Effector CD8-positive, alpha-beta T cell (primary cell): ENCODE results near the gene CDC42BPA.

Experiments
- DNase-seq: peaks from one replicate; lab custom pipeline; 2025; lab: John Stamatoyannopoulos, UW

Gene CDC42BPA

GRCh38 chr1:226980565-226981385 lies 337.5 kb downstream of the CDC42BPA start:
- DNase-seq: no peak

GRCh38 chr1:226980122-226980560 lies 338.2 kb downstream of the CDC42BPA start:
- no peak for DNase-seq

- no peak for DNase-seq
These were observed 338.7 kb downstream of the CDC42BPA start for GRCh38 chr1:226979517-226980121.

DNA sequence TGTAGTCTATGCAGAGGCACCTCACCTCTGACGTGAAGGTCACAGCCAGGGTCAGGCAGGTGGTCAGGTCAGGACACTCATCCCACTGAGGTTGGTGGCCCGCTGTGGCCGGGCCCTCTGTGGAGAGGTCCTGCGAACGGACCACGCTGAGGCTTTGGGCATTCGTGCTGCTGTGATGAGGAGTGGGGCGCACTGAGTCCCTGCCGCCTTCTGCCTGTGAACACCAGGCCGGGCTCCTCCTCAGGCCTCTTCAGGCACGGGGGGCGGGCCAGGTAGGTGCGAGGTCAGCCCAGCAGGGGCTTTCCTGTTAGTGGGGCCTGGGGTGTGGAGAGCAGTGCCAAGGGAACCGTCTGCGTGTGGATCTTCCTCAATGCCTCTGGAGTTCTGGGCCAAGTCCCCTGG lies 339.2 kb downstream of the CDC42BPA start:
- DNase-seq: no peak

DNA sequence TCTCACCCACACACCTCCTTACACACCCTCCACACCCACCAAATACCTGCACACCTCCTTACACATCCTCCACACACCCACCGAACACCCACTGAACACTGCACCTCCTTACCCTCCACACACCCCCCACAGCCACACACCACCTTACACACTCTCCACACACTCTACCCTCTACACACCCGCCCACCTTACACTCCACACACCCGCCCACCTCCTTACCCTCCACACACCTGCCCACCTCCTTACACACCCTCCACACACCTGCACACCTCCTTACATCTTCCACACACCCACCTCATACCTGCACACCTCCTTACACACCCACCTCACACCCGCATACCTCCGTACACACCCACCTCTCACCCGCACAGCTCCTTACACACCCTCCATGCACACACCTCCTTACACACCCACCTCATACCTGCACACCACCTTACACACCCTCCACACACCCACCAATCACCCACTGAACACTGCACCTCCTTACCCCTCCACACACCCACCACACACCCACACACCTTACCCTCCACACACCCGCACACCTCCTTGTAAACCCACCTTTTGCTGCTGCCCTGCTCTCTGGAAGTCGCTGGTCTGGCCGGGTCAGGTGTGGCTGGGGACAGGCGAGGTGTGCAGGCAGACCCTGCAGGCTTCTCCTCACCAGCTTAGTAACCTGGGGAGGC lies 339.7 kb downstream of the CDC42BPA start:
- no peak for DNase-seq

DNA sequence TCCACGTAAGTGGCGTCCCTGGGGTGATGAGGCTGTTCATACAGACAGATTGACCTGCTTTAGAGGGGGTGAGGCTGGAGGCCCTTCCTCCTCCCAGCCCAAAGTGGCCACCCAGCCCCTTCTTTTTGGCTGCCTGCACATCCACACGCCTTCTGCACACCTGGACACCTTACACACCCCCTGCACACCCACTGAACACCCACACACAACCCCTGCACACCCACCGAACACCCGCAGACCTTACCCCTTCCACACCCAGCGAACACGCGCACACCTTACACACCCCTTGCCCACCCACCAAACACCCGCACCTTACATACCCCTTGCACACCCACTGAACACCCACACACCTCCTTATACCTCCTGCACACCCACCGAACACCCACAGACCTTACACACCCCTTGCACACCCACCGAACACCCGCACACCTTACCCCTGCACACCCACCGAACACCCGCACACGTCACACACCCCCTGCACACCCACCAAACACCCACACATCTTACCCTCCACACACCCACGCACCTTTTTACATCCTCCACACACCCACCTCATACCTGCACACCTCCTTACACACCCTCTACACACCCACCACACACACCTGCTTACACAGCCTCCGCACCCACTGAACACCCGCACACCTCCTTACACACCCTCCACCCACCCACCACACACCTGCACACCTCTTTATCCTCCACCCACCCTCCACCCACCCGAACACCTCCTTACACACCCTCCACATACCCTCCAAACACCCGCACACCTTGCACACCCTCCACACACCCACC lies 340.5 kb downstream of the CDC42BPA start:
- no peak for DNase-seq

GRCh38 chr1:226976978-226977642 lies 341.2 kb downstream of the CDC42BPA start:
- DNase-seq: no peak

DNA sequence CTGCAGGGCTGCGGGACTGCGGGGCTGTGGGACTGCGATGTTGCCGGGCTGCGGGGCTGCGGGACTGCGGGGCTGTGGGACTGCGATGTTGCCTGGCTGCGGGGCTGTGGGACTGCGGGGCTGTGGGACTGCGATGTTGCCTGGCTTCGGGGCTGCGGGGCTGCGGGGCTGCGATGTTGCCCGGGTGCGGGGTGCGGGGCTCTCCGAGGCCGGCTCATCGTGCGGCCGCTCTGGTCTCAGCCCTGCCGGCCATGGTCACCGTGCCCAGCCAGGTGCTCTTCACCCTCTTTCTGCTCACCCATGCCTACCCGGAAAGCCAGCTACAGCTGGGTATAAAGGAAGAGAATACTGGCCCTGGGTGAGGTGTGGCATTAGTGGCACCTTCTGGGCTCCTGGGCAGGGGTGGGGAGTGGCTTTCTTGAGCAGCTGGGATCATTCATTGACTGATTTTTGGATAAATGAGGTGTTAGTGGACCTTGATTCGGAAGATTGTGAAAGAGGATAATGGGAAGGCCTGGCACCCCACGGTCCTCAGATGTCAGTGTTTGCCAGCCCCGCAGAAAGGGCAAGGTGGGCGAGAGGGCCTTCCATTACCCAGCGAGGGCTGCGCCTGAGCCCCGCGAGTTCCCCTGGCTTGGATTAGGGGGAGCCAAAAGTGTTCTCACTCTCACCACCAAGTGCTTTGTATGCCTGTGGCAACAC lies 341.9 kb downstream of the CDC42BPA start:
- DNase-seq: no peak

GRCh38 chr1:226975259-226976250 lies 342.7 kb downstream of the CDC42BPA start:
- DNase-seq: no peak

DNA sequence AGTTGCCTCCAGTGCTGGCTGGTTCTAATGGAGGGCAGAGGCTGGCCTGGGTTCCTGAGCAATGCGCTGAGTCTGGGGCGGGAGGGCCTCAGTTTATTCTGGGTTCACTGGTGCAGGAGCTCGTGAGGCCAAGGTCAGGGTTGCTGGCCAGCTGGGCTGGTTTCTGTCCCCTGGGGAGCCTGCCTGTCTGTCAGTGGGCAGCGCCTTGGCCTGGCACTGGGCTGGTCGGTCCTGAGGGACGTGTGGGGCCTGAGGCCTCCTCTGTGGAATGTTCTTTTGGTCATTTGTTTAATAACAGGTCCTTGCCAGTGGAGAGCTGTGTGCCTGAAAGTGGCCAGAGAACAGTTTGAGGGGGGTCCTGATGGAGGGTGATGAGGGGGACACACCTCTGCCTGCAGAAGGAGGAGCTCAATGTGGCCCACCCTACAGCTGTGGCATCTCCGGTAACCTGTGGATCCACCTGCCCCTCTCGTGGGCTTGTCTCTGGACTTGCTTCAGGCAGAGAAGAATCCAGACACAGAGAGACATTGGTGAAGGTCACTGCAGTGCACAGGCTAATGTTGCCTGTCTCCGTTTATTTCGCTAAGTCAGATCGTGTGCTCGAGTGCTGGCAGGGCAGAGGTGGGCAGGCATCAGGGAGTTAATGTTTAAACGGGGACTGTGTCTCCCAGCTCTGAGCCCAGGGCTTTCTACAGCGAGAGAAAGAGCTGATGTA lies 343.6 kb downstream of the CDC42BPA start:
- DNase-seq: no peak

DNA sequence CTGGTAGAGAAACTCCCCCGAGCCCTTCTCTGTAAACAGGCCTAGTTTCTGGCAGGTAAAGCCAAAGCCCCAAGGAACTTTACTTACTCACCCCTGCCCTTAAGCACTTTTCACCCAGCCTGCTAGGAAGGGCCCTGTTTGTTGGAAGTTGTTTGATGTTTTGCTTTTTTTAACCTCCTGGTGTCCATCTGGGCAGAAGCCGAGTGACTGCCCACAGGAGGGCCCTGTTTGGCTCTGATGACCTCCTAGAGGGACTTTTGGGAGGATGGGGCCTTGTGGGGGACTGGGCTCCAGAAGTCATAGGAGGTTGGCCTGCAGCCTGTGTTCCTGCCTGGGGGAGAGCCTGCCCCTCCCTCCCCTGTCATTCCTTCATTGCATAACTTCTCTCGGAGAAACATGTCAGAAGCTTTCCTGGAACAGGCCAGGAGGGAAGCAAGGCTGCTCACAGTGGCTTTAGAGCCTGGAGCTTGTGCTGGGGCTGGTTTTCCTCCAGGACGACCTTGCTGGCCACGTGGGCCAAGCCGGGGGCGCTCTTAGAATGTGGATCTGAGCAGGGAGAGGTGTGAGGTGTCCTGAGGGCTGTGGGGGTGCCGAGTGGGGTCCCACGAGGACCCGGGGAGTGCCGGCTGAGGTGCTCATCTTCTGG lies 344.3 kb downstream of the CDC42BPA start:
- no peak for DNase-seq

DNA sequence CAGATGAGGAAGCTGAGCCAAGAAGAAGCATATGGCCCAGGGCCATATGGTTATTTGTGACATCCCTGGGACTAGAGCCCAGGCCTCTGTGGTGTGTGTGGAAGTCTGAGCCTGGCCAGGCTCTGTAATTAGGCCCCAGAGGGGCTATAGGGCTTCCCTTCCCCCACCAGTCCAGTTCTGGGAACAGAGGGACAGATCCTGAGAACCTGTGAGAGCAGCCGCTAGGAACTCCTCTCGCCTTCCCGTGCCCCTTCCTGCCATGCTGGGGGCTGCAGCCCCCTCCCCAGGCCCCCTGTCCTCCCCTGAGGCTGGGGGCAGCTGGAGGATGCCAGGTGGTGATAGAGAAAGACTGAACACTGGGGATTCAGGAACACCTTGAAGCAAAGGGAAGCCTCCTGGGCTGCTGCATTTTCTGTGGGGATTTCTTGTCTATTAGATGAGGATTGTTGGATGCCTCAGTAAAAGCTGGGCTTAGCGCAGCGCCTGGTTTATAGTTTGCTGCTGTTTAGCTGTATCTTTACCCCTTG lies 344.9 kb downstream of the CDC42BPA start:
- no peak for DNase-seq

GRCh38 chr1:226972931-226973330 lies 345.4 kb downstream of the CDC42BPA start:
- DNase-seq: no peak

GRCh38 chr1:226971765-226972164 lies 346.5 kb downstream of the CDC42BPA start:
- no peak for DNase-seq

DNA sequence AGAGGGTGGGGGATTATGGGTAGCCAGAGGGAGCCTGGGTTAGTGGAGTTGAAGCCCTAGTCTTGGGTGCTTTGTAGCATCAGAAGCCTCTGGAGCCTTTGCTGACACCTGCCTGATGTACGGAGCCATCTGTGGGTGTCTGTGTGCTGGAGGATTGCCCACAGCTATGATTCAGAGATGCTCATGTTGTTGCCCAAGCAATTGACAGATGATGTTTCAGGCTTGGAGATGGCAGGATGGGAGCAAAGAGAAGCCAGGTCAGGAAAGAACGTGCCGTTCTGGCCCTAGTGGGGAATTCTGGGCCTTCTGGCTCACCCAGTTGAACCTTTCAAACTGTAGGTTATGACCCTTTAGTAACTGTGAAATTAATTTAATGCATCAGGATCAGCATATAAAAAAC lies 350.6 kb downstream of the CDC42BPA start:
- no peak for DNase-seq

DNA sequence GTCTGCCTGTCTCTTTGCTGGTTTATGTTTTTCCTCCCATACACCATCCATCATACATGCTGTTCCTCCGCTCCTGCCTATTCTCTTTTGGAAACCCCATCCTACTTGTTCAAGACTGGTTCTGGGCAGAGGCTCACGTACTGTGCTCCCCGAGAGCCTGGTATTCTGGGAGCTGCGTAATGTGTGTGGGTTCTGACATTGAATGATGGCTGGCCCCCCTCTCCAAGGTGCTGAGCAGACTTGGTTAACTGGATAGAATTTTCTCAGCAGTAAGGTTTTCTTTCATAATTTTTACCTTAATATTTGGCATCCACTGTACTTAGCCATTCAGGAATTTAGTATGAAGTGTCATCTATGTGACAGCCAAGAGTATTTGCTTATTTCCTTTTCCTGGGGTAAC lies 351.6 kb downstream of the CDC42BPA start:
- DNase-seq: no peak

DNA sequence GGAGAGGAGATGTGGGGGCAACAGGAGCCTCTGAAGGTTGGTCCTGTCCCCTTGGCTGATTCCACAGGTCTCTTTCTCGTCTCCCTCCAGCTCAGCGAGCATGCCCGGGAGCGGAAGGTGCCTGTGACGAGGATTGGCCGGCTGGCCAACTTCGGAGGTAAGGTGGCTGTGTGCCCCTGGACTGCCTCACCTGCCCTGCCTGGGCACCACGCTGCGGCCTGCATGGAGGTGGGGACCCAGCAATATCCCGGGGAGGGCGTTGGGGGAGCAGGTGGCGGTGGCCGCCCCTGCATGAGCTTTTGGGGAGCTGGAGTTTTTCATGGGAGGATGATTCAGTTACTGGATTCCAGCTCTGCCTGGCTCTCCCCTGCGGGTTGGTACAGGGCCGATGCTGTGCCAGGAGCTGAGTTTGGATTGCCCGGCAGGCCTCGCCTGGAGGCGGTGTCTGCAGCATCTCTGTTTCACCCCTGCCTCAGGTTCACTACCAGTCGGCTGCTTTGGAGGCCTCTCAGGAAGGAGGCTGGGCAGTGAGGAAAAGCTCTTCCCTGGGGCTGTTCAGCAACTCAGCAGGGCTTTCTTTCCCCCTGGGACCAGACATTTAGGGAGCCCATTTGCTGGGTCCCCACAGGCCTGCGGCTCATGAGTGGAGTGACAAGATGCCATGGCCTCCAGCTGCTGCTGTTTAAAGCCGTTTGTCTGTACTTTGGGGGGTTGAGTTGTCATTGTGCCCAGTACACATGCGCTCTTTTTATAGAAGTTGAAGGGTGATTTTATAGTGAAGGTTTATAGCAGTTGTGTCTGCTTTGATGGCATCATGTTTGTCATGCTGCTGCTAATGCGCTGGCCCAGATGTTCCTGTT lies 352.5 kb downstream of the CDC42BPA start:
- DNase-seq: no peak
